Naive thymus-derived CD4-positive, alpha-beta T cell (primary cell): Measurements from ENCODE around the gene CCDC110. TPM values are rescaled to one million over a fixed set of nuclear protein-coding genes. Genes with fewer than 3 reads are reported as not detected.

Experiments
- ATAC-seq: fragments of 150-1000 bp; cut with Tn5 transposase; 2 replicates; pipeline ENCODE4 v1.10.0; 2021; ENCODE audit warnings: mild to moderate bottlenecking, moderate library complexity
- CTCF ChIA-PET: fragments of 350-600 bp; sonication (Branson Sonifier 250); formaldehyde crosslinking; loops from one replicate; lab custom pipeline; 2021; ENCODE audit warnings: antibody characterized with exemption; lab: Charles Lee
- POLR2A ChIA-PET: fragments of 350-600 bp; sonication (Branson Sonifier 250); formaldehyde crosslinking; loops from one replicate; lab custom pipeline; 2021; ENCODE audit warnings: antibody characterized with exemption, inconsistent platforms; lab: Charles Lee
- DNase-seq, 9 donors: peaks; one replicate each; pipeline versions ENCODE4 v3.0.0 to v3.0.0-alpha.2; 2020 to 2022; ENCODE audit warnings: mixed read lengths in 1 of 9
- H3K27ac ChIP-seq: one replicate; pipeline ENCODE4 v1.7.0; 2013; ENCODE audit warnings: mild to moderate bottlenecking, low read depth, low read length, moderate library complexity
- H3K27me3 ChIP-seq, 2 donors: one replicate each; pipeline ENCODE4 v1.7.0; 2013; ENCODE audit warnings: low read length in 2 of 2, mild to moderate bottlenecking in 2 of 2, moderate library complexity in 2 of 2; ENCODE audit not compliant: control insufficient read depth in 2 of 2, insufficient read depth in 2 of 2
- H3K36me3 ChIP-seq, 3 experiments: 1 replicate in 2 of 3; 2 replicates in 1 of 3; pipeline ENCODE4 v1.7.0; 2013; ENCODE audit warnings: low read length in 3 of 3, mild to moderate bottlenecking in 3 of 3, moderate library complexity in 1 of 3; ENCODE audit not compliant: insufficient read depth in 3 of 3, control insufficient read depth in 2 of 3
- H3K4me1 ChIP-seq, 2 donors: one replicate each; pipeline ENCODE4 v1.7.0; 2013; ENCODE audit warnings: low read length in 2 of 2, mild to moderate bottlenecking in 2 of 2, moderate library complexity in 1 of 2; ENCODE audit not compliant: control insufficient read depth in 2 of 2, insufficient read depth in 2 of 2
- H3K4me3 ChIP-seq: 2 replicates; pipeline ENCODE4 v1.7.0; 2013; ENCODE audit warnings: mild to moderate bottlenecking, low read length
- H3K9me3 ChIP-seq, 3 experiments: 1 replicate in 2 of 3; 2 replicates in 1 of 3; pipeline ENCODE4 v1.7.0; 2013; ENCODE audit warnings: low read length in 3 of 3; ENCODE audit not compliant: control insufficient read depth in 2 of 3
- H3K27ac Mint-ChIP-seq, 9 donors: one replicate each; pipeline ENCODE4 v1.8.0; 2020 to 2022; ENCODE audit warnings: mixed read lengths in 9 of 9, mild to moderate bottlenecking in 8 of 9, moderate library complexity in 5 of 9, inconsistent platforms in 2 of 9
- H3K27me3 Mint-ChIP-seq, 5 donors: one replicate each; pipeline ENCODE4 v1.8.0; 2021 to 2022; ENCODE audit warnings: mixed read lengths in 5 of 5, mild to moderate bottlenecking in 1 of 5
- H3K36me3 Mint-ChIP-seq, 5 donors: one replicate each; pipeline ENCODE4 v1.8.0; 2020 to 2022; ENCODE audit warnings: mixed read lengths in 5 of 5, mild to moderate bottlenecking in 3 of 5, inconsistent platforms in 1 of 5
- H3K4me1 Mint-ChIP-seq, 7 donors: one replicate each; pipeline ENCODE4 v1.8.0; 2020 to 2022; ENCODE audit warnings: mixed read lengths in 7 of 7, mild to moderate bottlenecking in 3 of 7, inconsistent platforms in 1 of 7
- H3K4me3 Mint-ChIP-seq, 10 donors: one replicate each; pipeline ENCODE4 v1.8.0; 2020 to 2022; ENCODE audit warnings: mild to moderate bottlenecking in 10 of 10, mixed read lengths in 10 of 10, moderate library complexity in 6 of 10, inconsistent platforms in 2 of 10
- H3K9me3 Mint-ChIP-seq, 11 donors: one replicate each; pipeline ENCODE4 v1.8.0; 2020 to 2022; ENCODE audit warnings: mixed read lengths in 11 of 11, mild to moderate bottlenecking in 4 of 11, inconsistent platforms in 1 of 11, moderate library complexity in 1 of 11
- intact Hi-C, 2 donors: fragments of 100-400 bp; cut with micrococcal nuclease; formaldehyde crosslinking; loops; one replicate each; pipeline ENCODE4 v1.15.1; 2023
- polyA plus RNA-seq, 2 donors: library from polyadenylated mRNA; unstranded; fragments of 300-500 nt; fragmentation: Illumina TruSeq; gene quantifications; one replicate each; pipeline ENCODE4 v1.2.3, GENCODE V29; 2021
- total RNA-seq, 6 experiments: library from RNA in 5 of 6; stranded (reverse) in 5 of 6; gene quantifications; 1 replicate in 5 of 6; 2 replicates in 1 of 6; pipeline ENCODE4 v1.2.3 and lab custom pipeline; 2021 to 2026

The CCDC110 gene
- total and polyA plus RNA-seq, 7 experiments from 2014 or later = 0.42 to 1.8 (median 0.74) TPM; not detected in 1

- no peaks in the 10 kb centered on the region for H3K4me1 ChIP-seq
- H3K27ac Mint-ChIP-seq = no peak overlapping the region
- no peaks in the 10 kb centered on the region for H3K27me3 ChIP-seq
- H3K36me3 ChIP-seq = peaks cover 0 to 33% (median 0%) of the 10 kb centered on the region in 3 experiments
- H3K4me3 Mint-ChIP-seq = no peak overlapping the region
- no peak overlapping the region for H3K27ac ChIP-seq
- ChIA-PET POLR2A (interaction anchor here (1.1 to 1.6 kb wide), 2 partner anchors 9 to 19 kb away, joined by 3 to 7 read pairs; partner anchors contain the start of genes ANKRD37 and LRP2BP), CTCF (interaction anchor here (0.6 kb wide), 1 partner anchor 659 kb away, joined by 5 read pairs; no protein-coding TSS in a partner anchor)
- DNase-seq = no peak
- no peaks in the 10 kb centered on the region for H3K9me3 ChIP-seq
- H3K36me3 Mint-ChIP-seq = peaks cover 4 to 33% (median 21%) of the 10 kb centered on the region in 5 donors
- intact Hi-C loops = no loop called here
- peak; percentile 31 for ATAC-seq
- no peaks in the 10 kb centered on the region for H3K27me3 Mint-ChIP-seq
- peaks cover 0 to 3% (median 0%) of the 10 kb centered on the region in 11 donors for H3K9me3 Mint-ChIP-seq
- peaks cover 0 to 13% (median 0%) of the 10 kb centered on the region in 7 donors for H3K4me1 Mint-ChIP-seq
- no peak overlapping the region for H3K4me3 ChIP-seq
These were observed 66.1 kb downstream of the CCDC110 start for GRCh38 chr4:185405296-185405999.

- no peaks in the 10 kb centered on the region for H3K27me3 Mint-ChIP-seq
- Histone ChIP-seq H3K27ac (no peak overlapping the region), H3K4me3 (no peak overlapping the region), H3K9me3 (no peaks in the 10 kb centered on the region), H3K27me3 (no peaks in the 10 kb centered on the region), H3K4me1 (no peaks in the 10 kb centered on the region), H3K36me3 (peaks cover 0 to 33% (median 0%) of the 10 kb centered on the region in 3 experiments)
- peaks cover 0 to 23% (median 0%) of the 10 kb centered on the region in 7 donors for H3K4me1 Mint-ChIP-seq
- ATAC-seq (no peak), DNase-seq (no peak)
- ChIA-PET POLR2A (no interaction called here), CTCF (no interaction called here)
- no peaks in the 10 kb centered on the region for H3K9me3 Mint-ChIP-seq
- peaks cover 0 to 31% (median 14%) of the 10 kb centered on the region in 5 donors for H3K36me3 Mint-ChIP-seq
- intact Hi-C loops = no loop called here
- H3K4me3 Mint-ChIP-seq = no peak overlapping the region
- H3K27ac Mint-ChIP-seq = peak overlapping the region in 1 of 9 donors; percentile 69
These were observed 67.5 kb downstream of the CCDC110 start for GRCh38 chr4:185404031-185404430.

- no peak overlapping the region for H3K27ac Mint-ChIP-seq
- H3K4me3 ChIP-seq = no peak overlapping the region
- H3K9me3 Mint-ChIP-seq = no peaks in the 10 kb centered on the region
- H3K4me3 Mint-ChIP-seq = peak overlapping the region in 1 of 10 donors; percentile 66
- POLR2A ChIA-PET = no interaction called here
- CTCF ChIA-PET = no interaction called here
- DNase-seq (no peak), ATAC-seq (no peak)
- H3K27me3 Mint-ChIP-seq = no peaks in the 10 kb centered on the region
- H3K36me3 ChIP-seq = peaks cover 0 to 24% (median 0%) of the 10 kb centered on the region in 3 experiments
- peaks cover 0 to 17% (median 4%) of the 10 kb centered on the region in 5 donors for H3K36me3 Mint-ChIP-seq
- H3K27ac ChIP-seq = no peak overlapping the region
- H3K4me1 ChIP-seq = peaks cover 9 to 11% of the 10 kb centered on the region in 2 donors
- no peaks in the 10 kb centered on the region for H3K9me3 ChIP-seq
- peaks cover 9 to 51% (median 18%) of the 10 kb centered on the region in 7 donors for H3K4me1 Mint-ChIP-seq
- no peaks in the 10 kb centered on the region for H3K27me3 ChIP-seq
- intact Hi-C loops = loop anchor here (5.0 to 10.0 kb wide), 9 partner anchors 575 to 1957 kb away; partner anchors contain the start of genes CDKN2AIP (in 2 of the 2), IRF2 (in 2 of the 2), ACSL1 (in 1 of the 2) and CENPU (in 1 of the 2)
These were observed 72.1 kb downstream of the CCDC110 start for GRCh38 chr4:185399466-185399865.

- intact Hi-C loops = loop anchor here (5.0 to 10.0 kb wide), 9 partner anchors 574 to 1956 kb away; partner anchors contain the start of genes CDKN2AIP (in 2 of the 2), IRF2 (in 2 of the 2), ACSL1 (in 1 of the 2) and CENPU (in 1 of the 2)
- Mint-ChIP-seq H3K9me3 (no peaks in the 10 kb centered on the region), H3K36me3 (peaks cover 0 to 16% (median 0%) of the 10 kb centered on the region in 5 donors), H3K4me1 (peaks cover 13 to 56% (median 25%) of the 10 kb centered on the region in 7 donors), H3K27me3 (no peaks in the 10 kb centered on the region), H3K27ac (peak overlapping the region in 1 of 9 donors; percentile 9), H3K4me3 (peak overlapping the region in 1 of 10 donors; percentile 66)
- H3K27ac ChIP-seq = no peak overlapping the region
- H3K4me1 ChIP-seq = peaks cover 12 to 15% of the 10 kb centered on the region in 2 donors
- ChIA-PET CTCF (no interaction called here), POLR2A (interaction anchor here (0.7 to 0.8 kb wide), 2 partner anchors 30 to 438 kb away, joined by 3 read pairs; no protein-coding TSS in a partner anchor)
- peaks cover 0 to 24% (median 0%) of the 10 kb centered on the region in 3 experiments for H3K36me3 ChIP-seq
- H3K4me3 ChIP-seq = no peak overlapping the region
- DNase-seq (no peak), ATAC-seq (no peak)
- H3K9me3 ChIP-seq = no peaks in the 10 kb centered on the region
- H3K27me3 ChIP-seq = no peaks in the 10 kb centered on the region
These were observed 72.9 kb downstream of the CCDC110 start for GRCh38 chr4:185398618-185399017.

- no peaks in the 10 kb centered on the region for H3K27me3 ChIP-seq
- intact Hi-C loops = loop anchor here (1.0 to 10.0 kb wide), 18 partner anchors 28 to 1955 kb away; partner anchors contain the start of genes ACSL1 (in 2 of the 2), CCDC110 (in 2 of the 2), CDKN2AIP (in 2 of the 2) and IRF2 (in 2 of the 2)
- H3K36me3 Mint-ChIP-seq = peaks cover 0 to 12% (median 0%) of the 10 kb centered on the region in 5 donors
- H3K27ac Mint-ChIP-seq = peak within 1 kb of the TSS; percentile 90 to 100 (median 99)
- ChIA-PET CTCF (interaction anchor here (0.9 to 1.0 kb wide), 2 partner anchors 28 to 201 kb away, joined by 3 to 4 read pairs; no protein-coding TSS in a partner anchor), POLR2A (interaction anchor here (0.6 to 3.4 kb wide), 12 partner anchors 9 to 1950 kb away, joined by 3 to 49 read pairs (median 6); partner anchors contain the start of genes CYP4V2, SNX25 and UFSP2)
- peak within 1 kb of the TSS; percentile 97 for H3K27ac ChIP-seq
- no peaks in the 10 kb centered on the region for H3K9me3 ChIP-seq
- peak within 1 kb of the TSS; percentile 82 to 100 (median 97) for H3K4me3 Mint-ChIP-seq
- peaks cover 14 to 59% (median 27%) of the 10 kb centered on the region in 7 donors for H3K4me1 Mint-ChIP-seq
- H3K9me3 Mint-ChIP-seq = no peaks in the 10 kb centered on the region
- H3K36me3 ChIP-seq = peaks cover 0 to 16% (median 0%) of the 10 kb centered on the region in 3 experiments
- H3K4me1 ChIP-seq = peaks cover 12 to 15% of the 10 kb centered on the region in 2 donors
- ATAC-seq (no peak), DNase-seq (peak in 1 of 9 donors; percentile 2)
- peak within 1 kb of the TSS; percentile 69 for H3K4me3 ChIP-seq
- no peaks in the 10 kb centered on the region for H3K27me3 Mint-ChIP-seq
These were observed 74.7 kb downstream of the CCDC110 start, which contains the start of gene ANKRD37 for GRCh38 chr4:185396724-185397385. ANKRD37 (plus strand) TSS chr4:185396841; CDS start chr4:185396924, 83 bp downstream.
